ENCODE data around the gene GCGR. TPM values are rescaled to one million over a fixed set of nuclear protein-coding genes. Genes with fewer than 3 reads are reported as not detected.

Gene GCGR
- total RNA-seq, 1 donor from 2014 or later, result not detected

DNA sequence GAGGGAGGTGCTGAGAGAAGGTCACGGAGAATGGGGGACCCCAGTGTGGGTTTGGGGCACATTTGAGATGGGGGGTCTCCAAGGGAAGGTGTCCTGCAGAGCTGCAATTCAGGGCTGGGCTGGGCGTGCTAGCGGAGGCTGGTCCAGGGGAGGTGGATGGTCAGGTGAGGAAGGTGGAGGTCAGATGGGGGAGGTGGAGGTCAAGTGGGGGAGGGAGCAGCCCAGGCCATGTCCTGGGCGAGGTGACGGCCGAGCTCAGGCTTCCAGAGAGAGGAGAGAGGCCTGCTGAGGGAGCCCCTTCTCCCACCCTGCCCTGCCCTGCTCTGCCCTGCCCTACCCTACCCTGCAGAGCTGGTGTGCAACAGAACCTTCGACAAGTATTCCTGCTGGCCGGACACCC is 6.5 kb downstream of the GCGR start:
- no peaks in the 10 kb centered on the region for H3K4me1 Mint-ChIP-seq (ENCODE audit: unreplicated experiment)
- peaks cover 10% of the 10 kb centered on the region for H3K27me3 Mint-ChIP-seq (ENCODE audit: unreplicated experiment)
- no peak for DNase-seq (ENCODE audit: extremely low spot score, unreplicated experiment)
- no peak overlapping the region for H3K4me3 Mint-ChIP-seq (ENCODE audit: unreplicated experiment)
- H3K36me3 Mint-ChIP-seq (ENCODE audit: unreplicated experiment), result no peaks in the 10 kb centered on the region
- TF ChIP-seq, protein P1, sequence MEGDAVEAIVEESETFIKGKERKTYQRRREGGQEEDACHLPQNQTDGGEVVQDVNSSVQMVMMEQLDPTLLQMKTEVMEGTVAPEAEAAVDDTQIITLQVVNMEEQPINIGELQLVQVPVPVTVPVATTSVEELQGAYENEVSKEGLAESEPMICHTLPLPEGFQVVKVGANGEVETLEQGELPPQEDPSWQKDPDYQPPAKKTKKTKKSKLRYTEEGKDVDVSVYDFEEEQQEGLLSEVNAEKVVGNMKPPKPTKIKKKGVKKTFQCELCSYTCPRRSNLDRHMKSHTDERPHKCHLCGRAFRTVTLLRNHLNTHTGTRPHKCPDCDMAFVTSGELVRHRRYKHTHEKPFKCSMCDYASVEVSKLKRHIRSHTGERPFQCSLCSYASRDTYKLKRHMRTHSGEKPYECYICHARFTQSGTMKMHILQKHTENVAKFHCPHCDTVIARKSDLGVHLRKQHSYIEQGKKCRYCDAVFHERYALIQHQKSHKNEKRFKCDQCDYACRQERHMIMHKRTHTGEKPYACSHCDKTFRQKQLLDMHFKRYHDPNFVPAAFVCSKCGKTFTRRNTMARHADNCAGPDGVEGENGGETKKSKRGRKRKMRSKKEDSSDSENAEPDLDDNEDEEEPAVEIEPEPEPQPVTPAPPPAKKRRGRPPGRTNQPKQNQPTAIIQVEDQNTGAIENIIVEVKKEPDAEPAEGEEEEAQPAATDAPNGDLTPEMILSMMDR (IDR thresholded peaks at IDR 0.05), result no peak
- no peaks in the 10 kb centered on the region for H3K9me3 Mint-ChIP-seq (ENCODE audit: unreplicated experiment)
- no peak overlapping the region for H3K27ac Mint-ChIP-seq (ENCODE audit: unreplicated experiment)

DNA sequence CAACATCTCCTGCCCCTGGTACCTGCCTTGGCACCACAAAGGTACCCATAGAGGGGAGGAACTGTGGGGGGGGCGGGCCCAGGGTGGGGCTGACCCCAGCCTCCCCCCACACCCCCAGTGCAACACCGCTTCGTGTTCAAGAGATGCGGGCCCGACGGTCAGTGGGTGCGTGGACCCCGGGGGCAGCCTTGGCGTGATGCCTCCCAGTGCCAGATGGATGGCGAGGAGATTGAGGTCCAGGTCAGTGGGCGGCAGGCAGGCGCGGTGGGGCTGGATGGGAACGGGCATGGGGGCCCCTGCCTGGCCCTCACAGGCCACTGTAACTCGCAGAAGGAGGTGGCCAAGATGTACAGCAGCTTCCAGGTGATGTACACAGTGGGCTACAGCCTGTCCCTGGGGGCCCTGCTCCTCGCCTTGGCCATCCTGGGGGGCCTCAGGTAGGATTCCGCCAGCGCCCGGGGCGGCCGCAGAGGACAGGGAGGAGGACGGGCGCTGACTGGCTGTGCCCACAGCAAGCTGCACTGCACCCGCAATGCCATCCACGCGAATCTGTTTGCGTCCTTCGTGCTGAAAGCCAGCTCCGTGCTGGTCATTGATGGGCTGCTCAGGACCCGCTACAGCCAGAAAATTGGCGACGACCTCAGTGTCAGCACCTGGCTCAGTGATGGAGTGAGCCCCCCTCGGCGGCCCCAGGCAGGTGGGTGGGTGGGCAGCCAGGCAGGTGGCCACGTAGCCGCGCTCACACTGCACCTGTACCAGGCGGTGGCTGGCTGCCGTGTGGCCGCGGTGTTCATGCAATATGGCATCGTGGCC is 7.1 kb downstream of the GCGR start:
- Mint-ChIP-seq H3K9me3 (ENCODE audit: unreplicated experiment) (no peaks in the 10 kb centered on the region), H3K4me1 (ENCODE audit: unreplicated experiment) (no peaks in the 10 kb centered on the region), H3K27me3 (ENCODE audit: unreplicated experiment) (peaks cover 10% of the 10 kb centered on the region), H3K27ac (ENCODE audit: unreplicated experiment) (no peak overlapping the region), H3K36me3 (ENCODE audit: unreplicated experiment) (no peaks in the 10 kb centered on the region), H3K4me3 (ENCODE audit: unreplicated experiment) (no peak overlapping the region)
- TF ChIP-seq, protein P1 (IDR thresholded peaks at IDR 0.05), result no peak
- DNase-seq (ENCODE audit: extremely low spot score, unreplicated experiment), result no peak

DNA sequence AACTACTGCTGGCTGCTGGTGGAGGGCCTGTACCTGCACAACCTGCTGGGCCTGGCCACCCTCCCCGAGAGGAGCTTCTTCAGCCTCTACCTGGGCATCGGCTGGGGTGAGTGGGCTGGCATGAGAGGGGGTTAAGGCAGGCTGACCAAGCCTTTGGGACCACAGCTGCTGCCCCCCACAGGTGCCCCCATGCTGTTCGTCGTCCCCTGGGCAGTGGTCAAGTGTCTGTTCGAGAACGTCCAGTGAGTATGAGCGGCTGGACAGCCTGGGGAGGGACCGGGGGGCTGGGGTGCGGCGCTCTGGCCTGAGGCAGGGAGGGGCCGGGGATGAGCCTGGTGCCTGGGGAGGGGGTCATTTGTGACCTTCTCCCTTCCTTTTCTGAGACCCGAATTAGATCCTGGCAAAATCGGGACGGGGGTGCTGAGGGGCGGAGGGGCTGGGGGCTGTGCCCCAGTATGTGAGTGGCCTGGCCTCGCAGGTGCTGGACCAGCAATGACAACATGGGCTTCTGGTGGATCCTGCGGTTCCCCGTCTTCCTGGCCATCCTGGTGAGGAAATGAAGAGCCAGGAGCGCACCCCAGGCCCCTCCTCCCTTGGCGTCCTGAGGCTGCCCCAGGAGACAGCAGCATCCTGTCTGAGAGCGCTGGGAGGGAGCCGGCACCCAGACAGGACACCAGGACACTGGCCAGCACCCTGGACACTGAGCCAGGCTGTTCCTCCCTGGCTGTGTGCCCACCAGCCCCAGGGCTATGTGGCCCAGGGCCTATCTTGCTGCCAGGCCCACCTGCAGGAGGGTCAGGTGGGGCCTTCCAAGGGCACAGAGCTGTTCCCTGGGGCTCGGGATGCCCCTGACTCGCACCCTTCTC is 8.0 kb downstream of the GCGR start:
- no peaks in the 10 kb centered on the region for H3K4me1 Mint-ChIP-seq (ENCODE audit: unreplicated experiment)
- no peak overlapping the region for H3K27ac Mint-ChIP-seq (ENCODE audit: unreplicated experiment)
- no peaks in the 10 kb centered on the region for H3K9me3 Mint-ChIP-seq (ENCODE audit: unreplicated experiment)
- H3K27me3 Mint-ChIP-seq (ENCODE audit: unreplicated experiment), result peaks cover 10% of the 10 kb centered on the region
- DNase-seq (ENCODE audit: extremely low spot score, unreplicated experiment), result no peak
- TF ChIP-seq, protein P1 (IDR thresholded peaks at IDR 0.05), result no peak
- no peaks in the 10 kb centered on the region for H3K36me3 Mint-ChIP-seq (ENCODE audit: unreplicated experiment)
- H3K4me3 Mint-ChIP-seq (ENCODE audit: unreplicated experiment), result no peak overlapping the region

DNA sequence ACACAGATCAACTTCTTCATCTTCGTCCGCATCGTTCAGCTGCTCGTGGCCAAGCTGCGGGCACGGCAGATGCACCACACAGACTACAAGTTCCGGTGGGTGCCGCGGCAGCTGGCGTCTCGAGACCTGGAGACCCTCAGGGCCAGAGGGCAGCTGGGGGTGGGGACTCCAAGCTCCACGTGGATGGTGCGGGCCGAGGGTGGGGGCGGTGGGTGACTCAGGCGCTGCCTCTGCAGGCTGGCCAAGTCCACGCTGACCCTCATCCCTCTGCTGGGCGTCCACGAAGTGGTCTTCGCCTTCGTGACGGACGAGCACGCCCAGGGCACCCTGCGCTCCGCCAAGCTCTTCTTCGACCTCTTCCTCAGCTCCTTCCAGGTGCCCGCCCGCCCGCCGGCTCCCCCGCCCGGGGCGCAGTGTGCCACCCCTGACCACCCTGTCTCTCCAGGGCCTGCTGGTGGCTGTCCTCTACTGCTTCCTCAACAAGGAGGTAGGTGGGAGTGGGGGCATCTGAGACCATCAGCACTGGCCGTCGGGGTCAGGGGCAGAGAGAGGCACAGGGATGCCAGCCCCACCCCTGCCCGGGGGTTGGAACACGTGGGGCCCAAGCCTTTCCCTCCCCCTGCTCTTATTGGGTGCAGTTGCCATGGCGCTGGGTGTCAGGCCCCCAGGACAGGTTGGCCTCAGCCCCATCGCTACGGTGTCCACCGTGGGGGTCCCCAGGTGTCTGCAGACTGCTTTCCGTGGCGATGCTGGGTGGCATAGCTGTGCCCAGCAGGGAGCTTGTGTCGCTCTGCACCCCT is 8.8 kb downstream of the GCGR start:
- peaks cover 6% of the 10 kb centered on the region for H3K27me3 Mint-ChIP-seq (ENCODE audit: unreplicated experiment)
- TF ChIP-seq, protein P1 (IDR thresholded peaks at IDR 0.05), result no peak
- no peaks in the 10 kb centered on the region for H3K36me3 Mint-ChIP-seq (ENCODE audit: unreplicated experiment)
- H3K9me3 Mint-ChIP-seq (ENCODE audit: unreplicated experiment), result no peaks in the 10 kb centered on the region
- no peak for DNase-seq (ENCODE audit: extremely low spot score, unreplicated experiment)
- H3K27ac Mint-ChIP-seq (ENCODE audit: unreplicated experiment), result no peak overlapping the region
- H3K4me3 Mint-ChIP-seq (ENCODE audit: unreplicated experiment), result no peak overlapping the region
- H3K4me1 Mint-ChIP-seq (ENCODE audit: unreplicated experiment), result no peaks in the 10 kb centered on the region
